A549 (cell line): ENCODE results near the gene IFT74. TPM values are rescaled to one million over a fixed set of nuclear protein-coding genes. Genes with fewer than 3 reads are reported as not detected.

Source experiments
- ATAC-seq, 2 experiments: fragments of 200-7000 bp in 1 of 2; fragments of >200 bp in 1 of 2; cut with Nextera tagmentation in 1 of 2; cut with Tn5 transposase in 1 of 2; 3 replicates each; pipeline versions ENCODE4 v1.8.0 to v1.9.1; 2018 to 2020; ENCODE audit warnings: mild to moderate bottlenecking in 1 of 2, moderate library complexity in 1 of 2
- CTCF ChIA-PET: fragments of 300-600 bp; sonication (Branson Sonifier 250); formaldehyde crosslinking; extraction: SDS; loops from one replicate; lab custom pipeline; 2021; ENCODE audit warnings: antibody characterized with exemption, inconsistent platforms; lab: Yijun Ruan, JAX
- POLR2A ChIA-PET: fragments of 350-600 bp; formaldehyde crosslinking; extraction: SDS; loops from one replicate; lab custom pipeline; 2021; ENCODE audit warnings: antibody characterized with exemption, inconsistent platforms; lab: Yijun Ruan, JAX
- DNase-seq, 2 experiments: peaks; one replicate each; pipeline versions ENCODE4 v3.0.0 to v3.0.0-alpha.2; 2011 to 2016; ENCODE audit warnings: low read depth in 1 of 2, low spot score in 1 of 2
- FAIRE-seq: peaks from 2 replicates; lab custom pipeline; 2011; peaks lifted over from hg19 to GRCh38; lab: Jason Lieb, UNC
- H3K27ac ChIP-seq, 2 experiments: fragments of >200 bp; sonication (Bioruptor Twin); formaldehyde crosslinking; 3 replicates each; pipeline ENCODE4 v1.5.1; 2016 to 2017
- H3K4me1 ChIP-seq: fragments of >200 bp; sonication (Bioruptor Twin); formaldehyde crosslinking; 3 replicates; pipeline ENCODE4 v1.6.1; 2016
- H3K4me2 ChIP-seq: fragments of >200 bp; sonication (Bioruptor Twin); formaldehyde crosslinking; 3 replicates; pipeline ENCODE4 v1.6.1; 2016
- H3K4me3 ChIP-seq: fragments of >200 bp; sonication (Bioruptor Twin); formaldehyde crosslinking; 3 replicates; pipeline ENCODE4 v1.5.1; 2016
- H3K9me3 ChIP-seq: fragments of >200 bp; sonication (Bioruptor Twin); formaldehyde crosslinking; 3 replicates; pipeline ENCODE4 v1.6.1; 2016
- E2F6 ChIP-seq: IDR thresholded peaks from 2 replicates; pipeline ENCODE4 v1.6.1; 2012; ENCODE audit warnings: low read depth, borderline replicate concordance
- ELK1 ChIP-seq: fragments of 150-350 bp; IDR thresholded peaks from 2 replicates; pipeline ENCODE4 v1.6.1; 2014; ENCODE audit warnings: low read depth, mild to moderate bottlenecking, low read length
- EP300 ChIP-seq, 2 experiments: fragments of >200 bp; sonication (Bioruptor Twin); formaldehyde crosslinking; IDR thresholded peaks; 2 replicates in 1 of 2; 3 replicates in 1 of 2; pipeline ENCODE4 v1.6.1; 2016 to 2017
- FOSB ChIP-seq: fragments of 250-450 bp; sonication (Bioruptor Pico); IDR thresholded peaks from 2 replicates; pipeline ENCODE4 v1.5.0; 2020; ENCODE audit warnings: mild to moderate bottlenecking, moderate library complexity
- FOXS1 ChIP-seq: fragments of 250-450 bp; sonication (Bioruptor Pico); IDR thresholded peaks from 2 replicates; pipeline ENCODE4 v1.5.0; 2020; ENCODE audit warnings: mild to moderate bottlenecking, moderate library complexity
- HOXA7 ChIP-seq: fragments of 250-450 bp; sonication (Bioruptor Pico); IDR thresholded peaks from 2 replicates; pipeline ENCODE4 v1.5.0; 2020; ENCODE audit warnings: mild to moderate bottlenecking, moderate library complexity
- JUNB ChIP-seq: fragments of >200 bp; sonication (Bioruptor Twin); formaldehyde crosslinking; IDR thresholded peaks from 2 replicates; pipeline ENCODE4 v1.6.1; 2016
- MAFK ChIP-seq: fragments of 450-650 bp; IDR thresholded peaks from 2 replicates; pipeline ENCODE4 v1.6.1; 2014; ENCODE audit not compliant: partially characterized antibody
- MYC ChIP-seq: IDR thresholded peaks from 2 replicates; pipeline ENCODE4 v1.6.1; 2012; ENCODE audit warnings: mild to moderate bottlenecking, inconsistent platforms, low read length, improper control_type of control experiment, borderline replicate concordance
- NFE2L2 ChIP-seq: fragments of 150-350 bp; conservative IDR thresholded peaks from 2 replicates; pipeline ENCODE4 v1.6.1; 2014; ENCODE audit warnings: low read length
- NPAS2 ChIP-seq: fragments of 250-450 bp; sonication (Bioruptor Pico); IDR thresholded peaks from 2 replicates; pipeline ENCODE4 v1.8.0; 2022; ENCODE audit warnings: mild to moderate bottlenecking, moderate library complexity, borderline replicate concordance
- PHF8 ChIP-seq: fragments of 200-600 bp; sonication (generic); IDR thresholded peaks from 2 replicates; pipeline ENCODE4 v1.6.1; 2016; ENCODE audit warnings: low read depth, mild to moderate bottlenecking, antibody characterized with exemption, moderate library complexity, borderline replicate concordance
- POLR2AphosphoS2 ChIP-seq: conservative IDR thresholded peaks from 2 replicates; pipeline ENCODE4 v1.6.1; 2012; ENCODE audit warnings: low read length, improper control_type of control experiment, inconsistent platforms
- RAD21 ChIP-seq, 2 experiments: fragments of >200 bp in 1 of 2; sonication (Bioruptor Twin) in 1 of 2; formaldehyde crosslinking in 1 of 2; IDR thresholded peaks in 1 of 2; conservative IDR thresholded peaks in 1 of 2; 2 replicates in 1 of 2; 3 replicates in 1 of 2; pipeline ENCODE4 v1.6.1; 2012 to 2018; ENCODE audit warnings: inconsistent platforms in 1 of 2
- REST ChIP-seq: fragments of 200-600 bp; sonication (generic); IDR thresholded peaks from 2 replicates; pipeline ENCODE4 v1.6.1; 2016; ENCODE audit warnings: antibody characterized with exemption, mild to moderate bottlenecking, moderate library complexity
- RNF2 ChIP-seq: fragments of 200-600 bp; sonication (generic); IDR thresholded peaks from 2 replicates; pipeline ENCODE4 v1.6.1; 2016; ENCODE audit warnings: low read depth, mild to moderate bottlenecking, antibody characterized with exemption, moderate library complexity, borderline replicate concordance
- TFCP2L1 ChIP-seq: fragments of 250-450 bp; sonication (Bioruptor Pico); IDR thresholded peaks from 2 replicates; pipeline ENCODE4 v1.5.0; 2021; ENCODE audit warnings: mild to moderate bottlenecking
- USF2 ChIP-seq: fragments of 450-650 bp; IDR thresholded peaks from 2 replicates; pipeline ENCODE4 v1.6.1; 2014; ENCODE audit warnings: antibody characterized with exemption
- ZSCAN20 ChIP-seq: fragments of 250-450 bp; sonication (Bioruptor Pico); IDR thresholded peaks from 2 replicates; pipeline ENCODE4 v1.8.0; 2022; ENCODE audit warnings: mild to moderate bottlenecking, moderate library complexity
- WGBS: methylation state at CpG from one replicate; pipeline ENCODE4 v1.1.6; 2017; ENCODE audit errors: missing lambda C conversion rate; 5-methylcytosine and 5-hydroxymethylcytosine counted together
- polyA plus RNA-seq, 4 experiments: library from polyadenylated mRNA; depleted of rRNA in 3 of 4; stranded (reverse); fragments of >200 nt; fragmentation: RNase III in 1 of 4; extraction: RNeasy Plus Mini Kit Qiagen cat#74134 plus additional on column Dnase treatment in 1 of 4; gene quantifications; 2 replicates in 3 of 4; 3 replicates in 1 of 4; pipeline ENCODE4 v1.2.3, GENCODE V29; 2011 to 2017

Gene IFT74
- polyA plus RNA-seq, 2 of the 4 experiments (the other 2 are of a cell fraction): 16.1 to 26.3 TPM

- DNase-seq: no peak
- no peak for ATAC-seq
- Histone ChIP-seq H3K4me1 (no peaks in the 10 kb centered on the region), H3K27ac (no peak overlapping the region), H3K9me3 (no peaks in the 10 kb centered on the region), H3K4me2 (no peak overlapping the region), H3K4me3 (no peak overlapping the region)
- FAIRE-seq: no peak
- ChIA-PET CTCF (interaction anchor here (1.2 to 1.7 kb wide), 3 partner anchors 17 to 47 kb away, joined by 3 to 5 read pairs (median 3); no protein-coding TSS in a partner anchor), POLR2A (interaction anchor here (1.5 kb wide), 1 partner anchor 37 kb away, joined by 5 read pairs; the partner anchor contains the start of gene CAAP1)
- TF ChIP-seq JUNB: no peak
- TF ChIP-seq TFCP2L1 (CRISPR knock-in tag): no peak
- no peak for TF ChIP-seq EP300 (IDR thresholded peaks at IDR 0.05)
- no peak for TF ChIP-seq NPAS2 (CRISPR knock-in tag)
- TF ChIP-seq USF2: no peak
- no peak for TF ChIP-seq ZSCAN20 (CRISPR knock-in tag)
- no peak for TF ChIP-seq MYC
- no peak for TF ChIP-seq RNF2
- no peak for TF ChIP-seq FOXS1 (CRISPR knock-in tag)
- no peak for TF ChIP-seq PHF8
- no peak for TF ChIP-seq REST
- no peak for TF ChIP-seq E2F6
- TF ChIP-seq NFE2L2: no peak
- TF ChIP-seq FOSB (CRISPR knock-in tag): no peak
- no peak for TF ChIP-seq ELK1
- no peak for TF ChIP-seq RAD21 (conservative IDR thresholded peaks at IDR 0.05 in 1 of 2, IDR thresholded peaks at IDR 0.05 in 1 of 2)
- no peak for TF ChIP-seq POLR2AphosphoS2
- TF ChIP-seq HOXA7 (CRISPR knock-in tag): no peak
- 97% methylated on average over 8 of the region's 8 CpGs for WGBS
Measured at GRCh38 chr9:26928902-26929495, 27.2 kb upstream of the IFT74 start.

- ChIA-PET CTCF (interaction anchor here (0.6 to 1.9 kb wide), 4 partner anchors 39 to 1473 kb away, joined by 3 to 5 read pairs (median 4); partner anchors contain the start of gene CAAP1), POLR2A (no interaction called here)
- ATAC-seq (no peak), DNase-seq (no peak), FAIRE-seq (no peak)
- Histone ChIP-seq H3K4me2 (peak overlapping the region; percentile 8; the same call in 1 of the 3 replicates), H3K9me3 (peaks cover 11% of the 10 kb centered on the region), H3K27ac (peak overlapping the region; percentile 21 to 51; a peak in 2 of 6 replicates), H3K4me1 (peaks cover 13% of the 10 kb centered on the region; the same call in 2 of the 3 replicates), H3K4me3 (no peak overlapping the region)
- no peak for TF ChIP-seq USF2
- peak; percentile 91 for TF ChIP-seq MAFK
- no peak for TF ChIP-seq FOSB (CRISPR knock-in tag)
- TF ChIP-seq EP300 (IDR thresholded peaks at IDR 0.05): no peak
Measured at GRCh38 chr9:26935847-26936246, 20.4 kb upstream of the IFT74 start.
